ENCODE measurements around the gene TRUB1.

Gene TRUB1

DNA sequence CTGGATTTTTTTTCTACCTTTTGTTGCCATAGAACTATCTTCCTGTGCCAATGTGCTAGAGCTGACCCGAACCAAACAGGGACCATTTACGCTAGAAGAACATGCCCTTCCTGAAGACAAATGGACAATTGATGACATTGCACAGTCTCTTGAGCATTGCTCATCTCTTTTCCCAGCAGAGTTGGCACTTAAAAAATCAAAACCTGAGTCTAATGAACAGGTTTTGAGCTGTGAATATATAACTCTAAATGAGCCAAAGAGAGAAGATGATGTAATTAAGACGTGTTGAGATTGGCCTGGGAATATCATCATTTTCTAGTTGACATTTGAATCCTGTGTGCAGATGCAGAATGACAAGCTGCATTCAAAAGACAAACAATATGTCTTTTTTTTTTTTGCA, 37.1 kb downstream of the TRUB1 start:
- Histone ChIP-seq H3K36me3 (ENCODE audit: insufficient read depth, low read length) (peaks cover 35% of the 10 kb centered on the region), H3K27me3 (ENCODE audit: insufficient read depth, low read length) (no peaks in the 10 kb centered on the region), H3K9ac (ENCODE audit: low read depth, low read length) (no peak overlapping the region), H3K27ac (ENCODE audit: low read depth, low read length) (no peak overlapping the region), H3K9me3 (ENCODE audit: insufficient read depth, low read depth, low read length) (no peaks in the 10 kb centered on the region), H3K4me3 (ENCODE audit: low read length) (no peak overlapping the region), H3K4me1 (ENCODE audit: insufficient read depth, low read length) (peaks cover 10% of the 10 kb centered on the region)
- 94% methylated on average over 3 of the region's 3 CpGs for WGBS

DNA sequence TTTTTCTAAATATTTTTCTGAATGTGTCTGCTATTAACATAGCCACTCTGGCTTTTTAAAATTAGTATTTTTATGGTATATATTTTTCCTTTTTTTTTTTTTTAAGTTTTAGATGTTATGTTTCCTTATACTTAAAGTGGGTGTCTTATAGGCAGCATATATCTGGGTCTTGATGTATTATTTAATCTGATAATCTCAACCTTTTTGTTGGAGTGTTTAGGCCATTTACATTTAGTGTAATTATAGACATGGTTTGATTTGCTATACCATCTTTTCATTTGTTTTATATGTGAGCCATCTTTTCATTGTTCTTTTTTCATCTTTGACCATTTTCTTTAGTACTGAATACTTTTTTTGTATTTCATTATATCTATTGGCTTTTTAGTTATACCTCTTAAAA, 45.0 kb downstream of the TRUB1 start:
- H3K4me1 ChIP-seq (ENCODE audit: insufficient read depth, low read length) = no peaks in the 10 kb centered on the region
- H3K4me3 ChIP-seq (ENCODE audit: low read length) = no peak overlapping the region
- H3K27ac ChIP-seq (ENCODE audit: low read depth, low read length) = no peak overlapping the region
- H3K27me3 ChIP-seq (ENCODE audit: insufficient read depth, low read length) = no peaks in the 10 kb centered on the region
- H3K9ac ChIP-seq (ENCODE audit: low read depth, low read length) = no peak overlapping the region
- peaks cover 36% of the 10 kb centered on the region for H3K36me3 ChIP-seq (ENCODE audit: insufficient read depth, low read length)
- peaks cover 42% of the 10 kb centered on the region for H3K9me3 ChIP-seq (ENCODE audit: insufficient read depth, low read depth, low read length)

DNA sequence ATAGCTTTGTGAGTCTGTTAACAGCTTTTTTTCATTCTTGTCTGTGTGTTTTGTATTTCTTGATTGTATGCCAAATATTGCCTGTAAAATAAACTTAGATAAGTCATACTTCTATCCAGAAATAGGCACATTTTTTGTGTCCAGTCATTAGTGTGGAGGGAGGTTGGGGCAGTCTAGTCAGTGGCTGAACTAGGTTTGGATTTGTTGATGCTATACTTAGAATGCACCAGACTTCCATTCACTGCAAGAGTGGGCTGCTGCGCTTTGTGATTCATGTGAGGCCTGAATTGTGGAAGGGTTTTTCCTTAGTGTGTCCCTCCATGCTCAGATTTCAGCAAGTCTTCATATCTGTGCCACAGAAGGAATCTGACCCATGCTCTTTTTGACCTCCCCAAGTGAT, 50.0 kb downstream of the TRUB1 start:
- H3K4me1 ChIP-seq (ENCODE audit: insufficient read depth, low read length) = no peaks in the 10 kb centered on the region
- H3K27me3 ChIP-seq (ENCODE audit: insufficient read depth, low read length) = no peaks in the 10 kb centered on the region
- 100% methylated on average over 1 of the region's 1 CpG for WGBS
- H3K4me3 ChIP-seq (ENCODE audit: low read length) = no peak overlapping the region
- H3K9me3 ChIP-seq (ENCODE audit: insufficient read depth, low read depth, low read length) = peaks cover 22% of the 10 kb centered on the region
- H3K27ac ChIP-seq (ENCODE audit: low read depth, low read length) = no peak overlapping the region
- H3K9ac ChIP-seq (ENCODE audit: low read depth, low read length) = no peak overlapping the region
- H3K36me3 ChIP-seq (ENCODE audit: insufficient read depth, low read length) = peaks cover 16% of the 10 kb centered on the region

DNA sequence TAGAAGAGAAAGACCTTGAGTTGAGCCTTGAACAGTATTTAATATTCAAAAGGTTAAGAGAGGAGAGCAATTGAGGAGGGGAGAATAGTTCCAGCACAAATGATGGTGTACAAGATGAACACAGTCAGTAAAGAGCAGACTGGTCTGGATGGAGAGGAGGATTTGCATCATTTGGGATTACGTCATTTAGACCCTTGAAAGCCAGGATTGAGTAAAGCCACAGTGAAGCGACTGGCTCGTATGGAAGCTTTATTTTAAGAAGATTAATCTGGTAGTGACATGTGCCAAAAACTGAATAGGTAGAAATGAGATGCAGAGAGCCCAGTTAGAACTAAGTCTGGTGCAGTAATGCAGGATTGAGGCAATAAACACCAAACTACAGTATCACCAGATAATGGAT, 52.6 kb downstream of the TRUB1 start:
- no peak overlapping the region for H3K9ac ChIP-seq (ENCODE audit: low read depth, low read length)
- H3K36me3 ChIP-seq (ENCODE audit: insufficient read depth, low read length) = no peaks in the 10 kb centered on the region
- 89% methylated on average over 3 of the region's 3 CpGs for WGBS
- no peaks in the 10 kb centered on the region for H3K4me1 ChIP-seq (ENCODE audit: insufficient read depth, low read length)
- no peak overlapping the region for H3K27ac ChIP-seq (ENCODE audit: low read depth, low read length)
- H3K4me3 ChIP-seq (ENCODE audit: low read length) = no peak overlapping the region
- no peaks in the 10 kb centered on the region for H3K27me3 ChIP-seq (ENCODE audit: insufficient read depth, low read length)
- H3K9me3 ChIP-seq (ENCODE audit: insufficient read depth, low read depth, low read length) = no peaks in the 10 kb centered on the region

DNA sequence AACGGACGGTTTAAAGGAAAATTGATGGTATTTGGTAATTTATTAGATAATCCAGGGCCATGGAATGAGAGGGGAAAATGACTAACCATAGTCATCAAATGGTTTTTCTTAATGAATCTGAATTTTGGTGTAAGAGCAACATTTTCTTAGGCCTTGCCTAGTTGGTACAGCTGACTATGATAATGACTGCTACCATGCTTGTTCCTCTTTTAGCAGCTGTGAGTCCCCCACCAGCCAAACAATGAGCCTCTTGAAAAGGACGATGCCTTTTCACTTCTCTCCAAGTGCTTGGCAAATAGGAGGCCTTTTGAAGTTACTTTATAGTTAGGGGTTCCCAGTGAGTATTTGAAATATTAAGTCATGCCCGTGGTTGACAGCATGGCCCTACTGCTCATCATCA, 53.0 kb downstream of the TRUB1 start:
- H3K4me3 ChIP-seq (ENCODE audit: low read length) = no peak overlapping the region
- WGBS = 80% methylated on average over 4 of the region's 4 CpGs
- no peaks in the 10 kb centered on the region for H3K36me3 ChIP-seq (ENCODE audit: insufficient read depth, low read length)

DNA sequence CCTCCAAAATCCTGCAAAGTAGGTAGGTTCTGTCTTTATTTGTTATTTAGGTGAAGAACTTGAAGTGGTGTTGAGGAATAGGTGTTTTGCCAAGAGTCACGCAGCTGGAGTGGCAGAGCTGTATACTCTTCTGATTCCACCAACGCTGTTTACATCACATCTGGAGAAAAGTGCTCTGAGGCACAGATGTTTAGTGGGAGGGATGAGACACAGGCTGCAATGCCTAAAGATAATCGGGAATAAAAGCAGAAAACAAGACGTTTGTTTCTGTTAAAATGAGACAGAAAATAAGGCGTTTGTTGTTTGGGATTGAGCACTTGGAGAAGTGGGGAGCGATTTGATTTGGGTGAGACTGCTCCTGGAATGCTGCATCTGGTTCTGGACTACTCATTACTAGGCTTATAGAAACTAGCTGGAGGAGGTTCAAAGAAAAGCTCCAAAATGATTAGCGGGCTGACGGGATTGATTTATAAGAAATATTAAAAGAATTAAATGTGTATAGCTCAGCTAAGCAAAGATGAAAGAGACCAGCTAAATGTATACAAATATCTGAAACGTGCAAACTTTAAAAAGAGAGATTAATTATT, 54.3 kb downstream of the TRUB1 start:
- Histone ChIP-seq H3K9me3 (ENCODE audit: insufficient read depth, low read depth, low read length) (no peaks in the 10 kb centered on the region), H3K27me3 (ENCODE audit: insufficient read depth, low read length) (no peaks in the 10 kb centered on the region), H3K4me3 (ENCODE audit: low read length) (no peak overlapping the region), H3K27ac (ENCODE audit: low read depth, low read length) (no peak overlapping the region), H3K4me1 (ENCODE audit: insufficient read depth, low read length) (no peaks in the 10 kb centered on the region), H3K36me3 (ENCODE audit: insufficient read depth, low read length) (no peaks in the 10 kb centered on the region), H3K9ac (ENCODE audit: low read depth, low read length) (no peak overlapping the region)
- WGBS = 95% methylated on average over 9 of the region's 9 CpGs

More for the DNA sequence above, 53.0 kb downstream of the TRUB1 start:
- Histone ChIP-seq H3K27ac (ENCODE audit: low read depth, low read length) (no peak overlapping the region), H3K9ac (ENCODE audit: low read depth, low read length) (no peak overlapping the region), H3K4me1 (ENCODE audit: insufficient read depth, low read length) (no peaks in the 10 kb centered on the region), H3K27me3 (ENCODE audit: insufficient read depth, low read length) (no peaks in the 10 kb centered on the region), H3K9me3 (ENCODE audit: insufficient read depth, low read depth, low read length) (no peaks in the 10 kb centered on the region)

DNA sequence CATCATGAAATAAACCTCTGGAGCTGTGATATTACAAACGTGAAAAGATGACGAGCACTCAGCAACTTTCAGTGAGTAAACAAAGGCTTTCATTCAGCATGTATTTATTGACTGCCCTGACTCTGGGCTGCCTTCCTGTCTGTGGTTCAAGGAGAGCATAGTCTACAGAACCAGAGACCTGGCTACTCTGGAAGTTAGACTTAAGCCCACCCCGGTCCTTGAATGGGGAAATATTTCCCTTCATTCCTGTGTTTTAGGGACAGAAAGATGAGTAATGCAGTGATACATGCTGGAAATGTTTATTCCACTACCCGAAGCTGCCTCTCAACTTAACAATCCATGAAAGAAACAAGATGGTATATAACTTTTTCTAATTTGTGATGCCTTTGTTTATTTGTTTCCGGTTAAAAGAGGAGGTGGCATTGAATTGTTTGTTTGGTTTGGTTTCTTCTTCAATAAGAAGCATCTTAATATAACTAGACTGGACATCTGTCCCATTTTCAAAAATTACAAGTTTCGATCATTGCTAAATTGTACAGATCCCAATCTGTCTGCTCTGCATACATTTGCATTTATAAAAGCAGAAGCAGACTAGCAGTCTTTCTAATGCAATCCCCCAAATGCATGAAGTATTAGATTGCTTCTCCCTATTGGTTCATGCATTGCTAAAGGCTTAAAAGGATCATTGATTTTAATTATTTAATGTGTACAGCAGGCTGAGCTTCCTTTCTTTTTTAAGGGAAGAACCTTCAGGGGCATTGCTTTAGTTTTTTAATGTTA, 57.7 kb downstream of the TRUB1 start:
- Histone ChIP-seq H3K9ac (ENCODE audit: low read depth, low read length) (no peak overlapping the region), H3K36me3 (ENCODE audit: insufficient read depth, low read length) (no peaks in the 10 kb centered on the region), H3K4me1 (ENCODE audit: insufficient read depth, low read length) (no peaks in the 10 kb centered on the region), H3K9me3 (ENCODE audit: insufficient read depth, low read depth, low read length) (no peaks in the 10 kb centered on the region), H3K27ac (ENCODE audit: low read depth, low read length) (no peak overlapping the region), H3K27me3 (ENCODE audit: insufficient read depth, low read length) (no peaks in the 10 kb centered on the region), H3K4me3 (ENCODE audit: low read length) (no peak overlapping the region)
- WGBS = 93% methylated on average over 4 of the region's 6 CpGs

DNA sequence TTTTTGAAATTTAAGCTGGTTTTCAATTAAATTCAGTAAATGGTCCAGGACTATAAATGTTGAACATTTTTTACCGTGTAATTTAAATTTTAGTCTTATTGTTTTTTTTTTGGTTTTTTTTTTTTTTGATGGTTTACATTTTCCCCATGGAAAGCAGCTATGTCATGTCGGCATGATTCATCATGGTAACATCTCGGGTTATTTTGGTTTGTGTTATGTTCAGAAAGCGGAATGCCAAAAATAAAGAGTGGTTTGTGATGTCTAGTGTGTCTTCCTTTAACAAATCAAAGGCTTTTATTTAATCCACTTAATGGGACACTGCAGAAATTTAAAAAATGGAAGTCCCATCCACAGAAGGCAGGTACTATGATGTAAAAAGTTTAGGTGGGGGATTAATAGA, 58.5 kb downstream of the TRUB1 start:
- Histone ChIP-seq H3K27ac (ENCODE audit: low read depth, low read length) (no peak overlapping the region), H3K4me1 (ENCODE audit: insufficient read depth, low read length) (peaks cover 2% of the 10 kb centered on the region; the same call in 1 of the 2 replicates), H3K9me3 (ENCODE audit: insufficient read depth, low read depth, low read length) (no peaks in the 10 kb centered on the region), H3K4me3 (ENCODE audit: low read length) (no peak overlapping the region), H3K27me3 (ENCODE audit: insufficient read depth, low read length) (no peaks in the 10 kb centered on the region), H3K36me3 (ENCODE audit: insufficient read depth, low read length) (no peaks in the 10 kb centered on the region), H3K9ac (ENCODE audit: low read depth, low read length) (no peak overlapping the region)
- WGBS = 92% methylated on average over 4 of the region's 4 CpGs

DNA sequence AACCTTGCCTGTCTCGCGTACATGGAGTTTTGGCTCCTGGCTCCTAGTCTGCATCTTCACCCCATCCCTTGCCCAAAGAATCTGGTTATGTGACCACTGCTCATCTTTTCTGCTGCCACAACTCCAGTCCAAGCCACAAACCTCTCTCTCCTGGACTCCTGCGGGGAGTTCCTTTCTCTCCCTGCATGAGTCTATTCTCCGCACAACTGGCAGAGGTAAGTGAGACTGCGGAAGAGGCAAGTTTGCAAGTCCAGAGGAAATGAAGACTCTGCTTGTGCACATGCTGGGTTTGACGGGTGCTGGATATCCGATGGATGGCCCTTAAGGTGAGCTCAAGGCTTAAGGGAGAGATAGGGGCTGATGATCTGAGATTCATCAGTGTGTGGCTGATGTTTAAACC, 61.0 kb downstream of the TRUB1 start:
- Histone ChIP-seq H3K36me3 (ENCODE audit: insufficient read depth, low read length) (no peaks in the 10 kb centered on the region), H3K4me3 (ENCODE audit: low read length) (no peak overlapping the region), H3K9me3 (ENCODE audit: insufficient read depth, low read depth, low read length) (no peaks in the 10 kb centered on the region), H3K27me3 (ENCODE audit: insufficient read depth, low read length) (no peaks in the 10 kb centered on the region), H3K27ac (ENCODE audit: low read depth, low read length) (no peak overlapping the region), H3K4me1 (ENCODE audit: insufficient read depth, low read length) (peaks cover 9% of the 10 kb centered on the region), H3K9ac (ENCODE audit: low read depth, low read length) (no peak overlapping the region)
- 84% methylated on average over 7 of the region's 7 CpGs for WGBS

DNA sequence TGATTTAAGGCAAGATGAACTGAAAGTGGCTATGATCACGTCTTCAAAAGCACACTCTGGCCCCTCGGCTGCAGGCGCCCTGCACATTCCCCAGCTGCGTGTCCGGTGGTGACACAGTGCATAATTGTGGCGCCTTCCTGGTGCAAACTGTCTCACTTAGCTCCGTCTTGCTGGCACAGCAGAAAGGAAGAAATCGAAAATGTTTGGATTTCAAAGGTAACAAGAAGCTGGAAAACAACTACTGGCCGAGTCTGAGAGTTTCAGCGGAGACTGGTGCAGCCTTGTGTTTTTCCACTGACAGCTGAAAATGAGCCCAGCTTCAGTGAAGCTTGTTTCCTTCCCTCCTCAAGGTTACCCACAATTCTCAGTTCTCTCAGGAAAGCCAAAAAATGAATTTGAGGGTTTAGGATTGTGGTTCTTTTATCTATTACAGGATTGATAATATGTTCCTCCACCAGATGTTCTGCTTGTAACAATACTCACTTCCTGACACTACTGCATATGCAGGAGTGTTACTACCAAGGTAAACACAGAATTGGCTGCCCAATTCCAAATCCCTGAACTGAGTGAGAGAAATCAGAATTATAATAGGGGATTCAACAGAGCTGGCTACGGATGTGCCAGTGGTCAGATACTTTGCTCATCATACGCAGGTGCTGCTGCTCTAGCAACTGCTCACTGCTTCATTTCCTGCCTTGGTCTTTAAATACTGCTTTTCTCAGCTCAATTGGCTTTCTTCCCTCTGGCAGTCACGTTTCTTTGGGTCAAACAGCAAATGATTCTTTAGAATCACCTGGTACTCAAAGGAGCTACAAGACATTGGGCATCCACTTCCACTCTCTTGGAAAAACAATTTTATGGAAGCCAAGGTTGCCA, 63.7 kb downstream of the TRUB1 start:
- no peak overlapping the region for H3K9ac ChIP-seq (ENCODE audit: low read depth, low read length)
- no peak overlapping the region for H3K4me3 ChIP-seq (ENCODE audit: low read length)
- 89% methylated on average over 13 of the region's 13 CpGs for WGBS

DNA sequence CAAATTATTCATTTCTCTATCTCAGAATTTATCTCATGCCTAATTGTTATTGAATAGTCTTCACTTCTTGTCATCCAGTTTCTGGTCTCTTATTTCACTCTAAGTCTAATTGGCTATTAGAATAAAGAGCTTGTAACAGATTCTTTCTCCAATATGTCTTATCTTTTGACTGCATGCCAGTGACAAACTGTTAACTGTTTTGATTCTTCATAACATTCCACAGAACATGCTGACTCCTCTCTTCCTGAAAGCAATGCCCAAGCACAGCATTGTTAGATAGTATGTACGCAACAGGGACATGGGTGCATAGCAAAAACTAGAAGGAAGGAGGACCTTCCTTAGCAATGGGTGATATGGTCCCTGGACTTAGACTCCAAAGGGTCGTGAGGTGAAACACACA, 65.4 kb downstream of the TRUB1 start:
- no peaks in the 10 kb centered on the region for H3K9me3 ChIP-seq (ENCODE audit: insufficient read depth, low read depth, low read length)
- peaks cover 9% of the 10 kb centered on the region for H3K4me1 ChIP-seq (ENCODE audit: insufficient read depth, low read length)
- no peak overlapping the region for H3K9ac ChIP-seq (ENCODE audit: low read depth, low read length)
- H3K36me3 ChIP-seq (ENCODE audit: insufficient read depth, low read length) = no peaks in the 10 kb centered on the region
- H3K27me3 ChIP-seq (ENCODE audit: insufficient read depth, low read length) = no peaks in the 10 kb centered on the region
- no peak overlapping the region for H3K27ac ChIP-seq (ENCODE audit: low read depth, low read length)
- WGBS = 95% methylated on average over 2 of the region's 2 CpGs
- no peak overlapping the region for H3K4me3 ChIP-seq (ENCODE audit: low read length)

More for the DNA sequence above, 63.7 kb downstream of the TRUB1 start:
- no peaks in the 10 kb centered on the region for H3K27me3 ChIP-seq (ENCODE audit: insufficient read depth, low read length)
- H3K36me3 ChIP-seq (ENCODE audit: insufficient read depth, low read length) = no peaks in the 10 kb centered on the region
- H3K4me1 ChIP-seq (ENCODE audit: insufficient read depth, low read length) = peaks cover 9% of the 10 kb centered on the region
- no peaks in the 10 kb centered on the region for H3K9me3 ChIP-seq (ENCODE audit: insufficient read depth, low read depth, low read length)
- no peak overlapping the region for H3K27ac ChIP-seq (ENCODE audit: low read depth, low read length)
